ENCODE measurements around the gene BRF1.

BRF1 gene

GRCh38 chr14:105169776-105170655 lies 130.8 kb downstream of the BRF1 start:
- peak; percentile 48 for DNase-seq

- DNase-seq = peak; percentile 71
Observed at GRCh38 chr14:105168979-105169507, 131.8 kb downstream of the BRF1 start.

GRCh38 chr14:105168496-105168978 lies 132.3 kb downstream of the BRF1 start, which contains the start of gene JAG2:
Gene JAG2, minus strand, starts transcription at chr14:105168776. Its CDS starts 356 bp downstream, at chr14:105168420.
- DNase-seq = peak; percentile 82

GRCh38 chr14:105168093-105168420 lies 132.7 kb downstream of the BRF1 start:
- no peak for DNase-seq

- peak; percentile 74 for DNase-seq
Observed at GRCh38 chr14:105167303-105168092, 133.3 kb downstream of the BRF1 start.

GRCh38 chr14:105166571-105167302 lies 134.1 kb downstream of the BRF1 start:
- peak; percentile 52 for DNase-seq

GRCh38 chr14:105165761-105166485 lies 134.9 kb downstream of the BRF1 start:
- DNase-seq = peak; percentile 53

GRCh38 chr14:105165134-105165704 lies 135.6 kb downstream of the BRF1 start:
- DNase-seq = peak; percentile 83

- peak; percentile 58 for DNase-seq
Observed at GRCh38 chr14:105163040-105163742, 137.6 kb downstream of the BRF1 start.

- DNase-seq = no peak
Observed at GRCh38 chr14:105162669-105162979, 138.2 kb downstream of the BRF1 start.

GRCh38 chr14:105161964-105162668 lies 138.7 kb downstream of the BRF1 start:
- peak; percentile 40 for DNase-seq

GRCh38 chr14:105161309-105161708 lies 139.5 kb downstream of the BRF1 start:
- DNase-seq = peak; percentile 94

GRCh38 chr14:105160776-105161175 lies 140.0 kb downstream of the BRF1 start:
- peak; percentile 41 for DNase-seq

GRCh38 chr14:105159344-105159743 lies 141.5 kb downstream of the BRF1 start:
- peak; percentile 17 for DNase-seq

All from NCI-H69 (cell line).